ENCODE measurements around the gene EIF2S1.
"Not testable (repeated sequence)": the region's sequence is repeated elsewhere in the genome, so short reads cannot be mapped to it uniquely, and the experiment has no call there.

EIF2S1 gene

DNA sequence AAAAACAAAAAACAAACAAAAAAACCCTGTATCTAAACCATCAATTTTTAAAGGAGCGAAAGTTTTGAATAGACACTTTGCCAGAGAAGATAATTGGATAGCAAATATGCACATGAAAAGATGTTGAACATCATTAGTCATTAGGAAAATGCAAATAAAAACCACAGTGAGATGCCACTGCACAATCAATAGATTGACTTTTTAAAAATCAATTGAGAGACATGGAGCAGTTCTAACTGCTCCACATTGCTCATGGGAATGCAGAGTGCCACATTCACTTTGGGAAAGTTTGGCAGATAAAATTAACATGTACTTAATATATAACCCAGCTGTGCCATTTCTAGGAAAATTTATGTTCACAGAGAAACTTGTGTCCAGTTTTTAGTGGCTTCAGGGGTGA, 12.7 kb downstream of the EIF2S1 start:
- no peak for DNase-seq

DNA sequence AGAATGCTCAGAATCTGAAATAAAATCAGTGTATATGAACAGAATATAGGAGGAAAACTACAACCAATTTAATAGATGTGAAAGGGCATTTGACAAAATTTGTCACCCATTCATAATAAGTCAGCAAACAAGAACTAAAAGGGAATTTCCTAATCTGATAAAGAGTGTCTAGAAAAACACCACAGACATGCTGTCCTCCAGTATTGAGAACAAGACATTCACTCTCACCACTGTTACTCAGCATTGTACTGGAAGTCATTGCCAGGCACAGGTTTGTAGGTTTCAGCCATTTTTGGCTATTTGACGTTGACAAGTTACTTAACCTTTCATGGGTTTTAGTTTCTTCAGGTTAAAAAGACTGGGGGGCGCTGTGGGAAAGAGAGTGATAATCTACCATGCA, 13.2 kb downstream of the EIF2S1 start:
- no peak for DNase-seq

DNA sequence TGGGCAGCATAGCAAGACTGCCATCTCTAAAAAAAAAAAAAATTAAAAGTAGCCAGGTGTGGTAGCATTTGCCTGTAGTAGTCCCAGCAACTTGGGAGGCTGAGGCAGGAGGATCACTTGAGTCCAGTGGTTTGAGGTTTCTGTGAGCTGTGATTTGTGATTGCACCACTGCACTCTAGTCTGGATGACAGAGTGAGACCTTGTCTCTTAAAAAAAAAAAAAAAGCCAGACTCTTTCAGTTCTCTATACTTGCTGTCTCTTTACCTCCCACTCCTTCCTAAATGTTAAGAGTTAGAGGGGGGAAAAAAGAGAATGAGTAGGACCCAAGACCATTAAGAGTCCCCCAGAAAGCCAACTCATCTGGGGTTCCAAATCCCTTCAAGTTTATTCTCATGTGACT, 17.8 kb downstream of the EIF2S1 start:
- no peak for DNase-seq

DNA sequence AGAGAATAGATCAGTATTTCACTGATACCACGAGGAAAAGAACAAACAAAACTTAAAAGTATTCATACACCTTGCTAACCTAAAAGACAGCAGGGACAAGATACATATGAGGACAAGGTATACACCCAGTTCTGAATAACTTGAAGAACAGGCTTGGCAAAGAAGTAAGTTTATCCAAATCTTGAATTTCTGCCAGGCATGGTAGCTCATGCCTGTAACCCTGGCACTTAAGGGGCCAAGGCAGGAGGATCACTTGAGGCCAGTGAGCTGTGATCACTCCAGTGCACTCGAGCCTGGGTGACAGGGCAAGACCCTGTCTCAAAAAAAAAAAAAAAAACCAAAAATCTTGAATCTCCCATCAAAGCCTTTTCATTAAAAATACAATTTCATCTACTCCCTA, 25.0 kb downstream of the EIF2S1 start:
- DNase-seq: no peak

DNA sequence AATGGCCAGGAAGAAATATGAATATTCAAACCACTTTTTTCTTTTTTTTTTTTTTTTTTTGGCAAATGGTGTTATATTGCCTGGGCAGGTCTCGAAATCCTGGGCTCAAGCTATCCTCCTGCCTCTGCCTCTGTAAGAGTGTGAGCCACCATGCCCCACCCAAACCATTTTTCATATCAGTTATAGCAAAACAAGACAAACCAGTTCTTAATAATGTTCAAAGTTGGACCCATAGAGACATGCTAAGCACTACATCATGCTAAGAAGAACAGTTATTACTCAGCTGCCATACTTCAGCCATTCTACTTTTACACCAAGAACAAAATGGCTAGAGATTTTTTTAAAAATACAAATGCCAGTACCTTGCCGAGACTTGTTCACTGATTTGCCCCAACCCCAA, 25.5 kb downstream of the EIF2S1 start:
- DNase-seq: no peak

DNA sequence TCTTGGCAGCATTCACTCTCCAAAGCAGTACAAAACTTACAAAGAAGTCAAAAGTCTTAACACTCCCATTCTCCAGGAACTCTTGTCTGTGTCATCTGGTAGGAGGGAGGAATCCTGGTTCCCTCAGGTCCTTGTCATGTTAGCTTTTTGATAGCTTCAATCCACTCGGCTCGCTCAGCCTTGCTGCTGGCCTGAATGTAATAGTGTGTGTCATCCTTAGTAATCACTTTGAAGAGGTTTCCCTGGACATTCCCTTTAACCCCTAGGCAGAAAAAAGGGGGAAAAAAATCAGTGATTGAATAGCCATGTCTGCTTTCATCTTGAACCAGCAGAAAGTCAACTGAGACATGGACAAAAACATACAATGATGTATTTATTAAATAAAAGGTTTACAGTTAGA, 27.1 kb downstream of the EIF2S1 start:
- DNase-seq: no peak

DNA sequence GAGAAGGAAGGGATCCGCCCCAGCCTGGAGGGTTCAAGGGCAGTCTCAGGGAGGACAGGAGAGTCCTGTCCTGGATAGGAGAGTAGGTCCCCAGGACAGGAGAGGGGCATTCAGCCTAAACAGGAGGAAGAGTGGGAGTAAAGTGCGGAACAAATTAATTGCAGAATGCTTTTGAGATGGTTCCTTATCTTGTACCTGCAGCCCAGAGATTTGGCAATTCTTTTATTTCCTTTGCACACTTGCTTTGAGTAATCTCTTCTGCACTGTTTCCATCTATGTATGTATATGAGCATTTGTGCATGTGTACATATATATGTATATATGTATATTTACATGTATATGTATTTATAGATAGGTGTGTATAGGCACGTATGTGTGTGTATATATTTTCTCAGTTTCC, 29.1 kb downstream of the EIF2S1 start:
- no peak for DNase-seq

DNA sequence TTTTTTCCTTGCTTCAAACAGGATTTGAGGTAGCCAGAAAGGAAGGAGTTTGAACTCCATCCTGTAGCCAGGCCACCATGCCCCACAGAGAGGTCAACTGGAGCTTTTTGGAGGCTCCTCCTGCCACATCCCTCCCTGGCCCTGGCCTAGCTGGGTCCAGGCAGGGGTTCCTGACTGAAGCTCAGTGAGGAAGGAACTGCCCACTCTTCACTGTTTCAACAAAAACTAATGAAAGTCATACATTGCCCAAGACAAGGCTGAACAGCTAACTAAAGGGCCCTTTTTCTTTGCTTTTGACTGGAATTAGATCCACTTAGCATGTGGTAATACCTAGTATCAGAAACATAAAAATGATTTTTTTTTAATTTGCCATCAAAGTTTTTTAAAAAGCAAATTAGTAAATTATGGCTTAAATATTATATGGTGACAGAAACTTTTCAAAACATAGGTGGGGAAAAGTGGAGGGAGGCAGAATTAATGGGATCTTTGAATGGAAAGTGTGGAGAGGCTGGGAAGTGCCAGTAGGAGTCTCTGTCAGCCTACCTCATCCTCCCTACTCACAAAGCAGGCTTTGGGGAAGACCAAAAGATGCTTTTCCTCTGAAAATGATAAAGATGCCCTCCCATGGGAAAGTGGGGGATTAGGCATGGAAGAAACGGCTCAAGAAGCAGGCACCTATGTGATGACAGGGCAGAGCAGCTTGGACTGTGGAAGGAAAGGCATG, 29.8 kb downstream of the EIF2S1 start:
- no peak for DNase-seq

DNA sequence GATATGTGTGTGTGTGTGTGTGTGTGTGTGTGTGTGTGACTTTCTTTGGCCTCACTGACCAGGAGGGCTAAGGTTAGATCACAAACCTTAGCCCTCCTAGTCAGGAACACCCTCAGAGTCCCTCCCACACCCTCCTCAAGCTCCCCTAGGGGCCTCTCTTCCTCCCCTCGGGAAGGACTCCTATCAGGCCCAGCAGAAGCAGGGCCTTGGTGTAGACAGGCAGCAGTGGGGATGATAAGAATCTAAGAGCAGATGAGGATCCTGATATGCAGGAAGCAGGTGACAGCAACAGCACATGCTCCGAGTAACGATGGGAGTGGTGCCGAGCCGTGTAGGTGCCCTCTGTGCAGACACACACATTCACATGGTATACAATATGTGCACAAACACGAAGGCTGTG, 31.1 kb downstream of the EIF2S1 start:
- no peak for DNase-seq

DNA sequence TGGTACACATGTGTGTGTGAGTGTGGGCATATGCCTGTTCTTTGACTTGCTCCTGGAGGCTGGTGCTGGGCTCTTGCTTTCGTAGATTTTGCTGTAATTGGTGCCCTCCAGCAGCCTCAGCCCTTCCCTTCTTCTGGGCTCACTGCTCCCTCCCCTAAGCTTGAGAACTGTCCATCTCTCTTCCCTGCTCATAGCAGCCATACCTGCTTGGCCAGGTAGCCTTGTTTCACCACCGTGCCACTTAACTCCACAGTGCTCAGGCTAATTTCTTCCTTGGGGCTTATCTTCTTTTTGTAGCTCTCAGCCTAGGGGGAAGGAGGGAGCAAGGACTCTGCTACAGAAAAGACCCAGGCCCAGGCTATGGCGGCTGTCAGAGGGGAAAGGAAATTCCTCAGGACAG, 32.0 kb downstream of the EIF2S1 start:
- DNase-seq: no peak

DNA sequence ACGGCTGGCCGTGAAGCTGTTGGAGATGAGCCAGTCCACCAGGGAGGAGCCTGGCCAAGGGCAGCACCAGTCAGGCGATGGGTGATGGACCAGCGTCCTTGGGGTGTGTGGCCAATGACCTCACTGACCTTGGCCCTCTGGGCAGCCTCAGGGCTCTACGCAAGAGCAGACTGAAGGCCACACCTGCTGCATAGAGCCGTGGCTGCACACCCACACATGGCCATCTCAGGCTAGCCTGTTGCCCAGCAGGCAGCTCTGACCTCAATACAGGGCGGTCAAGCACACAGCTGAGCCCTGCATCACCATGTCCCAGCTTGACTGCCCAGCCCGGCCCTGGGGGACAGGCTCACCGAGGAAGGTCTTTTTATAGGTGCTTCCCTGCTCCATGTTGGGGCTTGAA, 32.7 kb downstream of the EIF2S1 start:
- no peak for DNase-seq

DNA sequence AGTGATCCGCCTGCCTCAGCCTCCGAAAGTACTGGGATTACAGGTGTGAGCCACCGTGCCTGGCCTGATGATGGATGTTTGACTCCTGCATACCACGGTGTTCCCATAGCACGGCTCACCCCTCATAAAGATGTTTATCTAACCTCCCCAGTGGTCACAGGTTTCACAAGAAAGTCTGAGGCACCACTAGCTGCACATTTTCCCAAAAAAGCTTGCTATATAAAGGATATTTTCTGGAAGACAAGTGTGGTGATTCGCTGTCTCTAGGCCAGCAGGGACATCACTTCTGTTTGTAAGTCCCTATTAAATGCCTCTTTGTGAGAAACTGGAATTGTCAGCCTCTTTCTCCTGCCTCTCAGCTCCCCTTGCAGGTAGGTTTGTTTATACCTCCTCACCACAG, 33.6 kb downstream of the EIF2S1 start:
- DNase-seq: no peak

DNA sequence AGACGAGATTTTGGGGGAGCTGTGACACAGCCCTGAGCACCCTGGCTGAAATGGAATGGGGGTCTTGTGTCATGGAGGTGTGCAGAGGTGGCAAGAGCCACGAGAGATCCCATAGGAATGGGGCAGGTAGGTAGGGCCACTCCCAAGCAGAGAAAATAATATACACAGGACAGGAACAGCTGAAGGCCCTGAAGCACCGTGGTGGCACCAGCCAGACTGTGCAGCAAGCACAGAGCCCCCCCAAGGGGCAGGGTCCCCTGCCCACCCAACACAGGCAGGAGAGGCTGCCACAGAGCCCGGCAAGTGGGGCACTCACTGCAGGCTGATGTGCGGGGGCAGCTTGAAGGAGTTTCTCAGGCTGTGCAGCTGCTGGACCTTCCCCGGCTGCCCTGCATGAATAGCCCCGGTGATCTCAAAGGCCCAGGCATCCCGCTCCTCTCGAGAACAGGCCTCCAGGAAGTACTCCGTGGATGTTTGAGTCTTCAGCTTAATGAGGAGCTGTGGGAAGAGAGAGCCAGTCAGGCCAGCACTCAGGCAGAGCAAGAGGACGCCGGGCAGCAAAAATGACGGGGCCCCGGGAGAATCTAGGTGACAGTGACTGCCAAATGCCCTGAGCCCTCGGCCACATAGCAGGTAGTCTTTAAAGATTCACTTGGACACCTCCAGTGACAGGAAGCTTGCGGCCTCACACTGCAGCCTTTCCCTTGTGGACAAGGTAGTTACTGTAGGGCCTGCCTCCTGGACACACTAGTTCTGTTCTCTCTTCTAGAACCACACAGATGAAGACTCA, 35.2 kb downstream of the EIF2S1 start:
- no peak for DNase-seq

DNA sequence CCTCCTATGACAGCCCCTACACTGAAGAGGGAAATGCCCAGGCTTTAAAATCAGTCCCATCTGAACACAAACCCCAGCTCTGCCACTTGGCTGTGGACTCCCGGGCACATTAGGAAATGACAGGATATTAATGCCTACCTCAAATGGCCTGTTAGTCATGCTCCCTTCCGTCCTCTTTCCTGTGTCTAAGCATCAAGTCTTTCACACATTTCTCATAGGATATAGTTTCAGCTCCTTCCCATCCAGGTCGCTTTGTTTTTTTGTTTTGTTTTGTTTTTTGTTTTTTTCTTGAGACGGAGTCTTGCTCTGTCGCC, 35.7 kb downstream of the EIF2S1 start:
- no peak for DNase-seq

DNA sequence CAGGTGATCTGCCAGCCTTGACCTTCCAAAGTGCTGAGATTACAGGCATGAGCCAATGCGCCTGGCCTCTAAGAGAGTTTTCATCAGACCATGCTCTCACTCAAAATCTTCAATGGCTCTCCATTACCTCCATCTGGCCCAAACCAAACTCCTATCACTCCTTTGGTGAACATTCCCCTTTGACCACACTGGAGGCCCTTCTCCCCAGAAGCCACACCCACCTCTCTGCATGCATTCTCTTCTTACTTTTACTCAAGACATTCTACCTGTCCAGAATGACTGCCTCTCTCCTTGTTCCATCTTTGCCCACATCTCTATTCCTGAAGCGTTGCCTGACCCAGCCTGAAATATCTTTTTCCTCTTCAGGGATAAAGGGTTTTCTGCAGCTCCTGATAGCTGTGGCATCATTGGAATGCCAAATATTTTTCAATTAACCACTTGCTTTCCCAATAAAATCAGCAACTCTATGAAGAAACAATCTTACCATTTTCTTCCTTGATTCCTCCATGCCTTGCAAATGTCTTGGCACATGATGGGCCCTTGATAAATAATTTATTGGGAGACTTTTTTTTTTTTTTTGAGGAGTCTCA, 36.3 kb downstream of the EIF2S1 start:
- no peak for DNase-seq

DNA sequence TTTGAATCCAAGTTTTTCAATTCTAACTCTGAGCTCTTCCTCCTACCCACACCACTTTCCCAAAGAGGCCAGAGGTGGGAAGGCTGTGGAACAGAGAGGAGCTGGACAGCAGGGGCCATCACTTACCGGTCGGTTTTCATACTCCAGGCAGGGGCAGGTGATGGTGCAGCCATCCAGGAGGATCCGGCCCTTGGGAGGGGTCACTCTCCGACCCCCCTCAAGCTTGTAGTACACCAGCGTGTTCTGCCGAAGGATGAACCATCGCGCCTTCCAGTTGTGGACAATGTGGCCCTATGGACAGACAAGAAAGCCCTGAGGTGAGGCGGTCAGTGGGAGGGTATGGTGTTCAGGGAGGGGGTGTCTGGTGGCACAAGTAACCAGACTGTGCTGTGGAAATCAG, 37.4 kb downstream of the EIF2S1 start:
- DNase-seq: no peak

DNA sequence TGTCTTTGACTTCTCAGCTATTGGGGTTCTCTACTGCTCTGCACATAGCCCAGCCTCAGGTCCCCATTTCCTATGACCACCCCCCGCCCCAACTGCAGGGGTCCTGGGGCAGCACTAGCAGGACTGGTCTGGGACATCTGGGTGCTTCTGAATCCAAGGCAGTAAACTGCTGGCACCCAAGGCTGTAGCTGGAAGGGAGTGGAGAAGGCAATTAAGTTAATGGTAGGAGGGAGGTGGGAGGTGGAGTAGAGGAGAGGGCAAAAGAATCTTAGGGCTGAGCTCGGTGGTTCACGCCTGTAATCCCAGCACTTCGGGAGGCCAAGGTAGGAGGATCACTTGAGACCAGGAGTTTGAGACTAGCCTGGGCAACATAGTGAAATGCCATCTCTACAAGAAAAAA, 40.3 kb downstream of the EIF2S1 start:
- DNase-seq: no peak

DNA sequence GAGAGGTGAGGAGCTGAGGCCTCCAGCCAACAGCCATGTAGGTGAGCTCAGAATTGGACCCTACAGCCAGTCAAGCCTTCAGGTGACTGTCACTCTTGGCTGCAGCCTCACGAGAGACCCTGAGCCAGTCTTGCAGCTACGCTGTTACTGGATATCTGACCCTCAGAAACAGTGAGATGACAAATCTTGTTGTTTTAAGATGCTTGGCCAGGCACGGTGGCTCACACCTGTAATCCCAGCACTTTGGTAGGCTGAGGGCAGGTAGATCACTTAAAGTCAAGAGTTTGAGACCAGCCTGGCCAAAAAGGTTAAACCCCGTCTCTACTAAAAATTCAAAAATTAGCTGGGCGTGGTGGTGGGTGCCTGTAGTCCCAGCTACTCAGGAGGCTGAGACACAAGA, 45.6 kb downstream of the EIF2S1 start:
- no peak for DNase-seq

DNA sequence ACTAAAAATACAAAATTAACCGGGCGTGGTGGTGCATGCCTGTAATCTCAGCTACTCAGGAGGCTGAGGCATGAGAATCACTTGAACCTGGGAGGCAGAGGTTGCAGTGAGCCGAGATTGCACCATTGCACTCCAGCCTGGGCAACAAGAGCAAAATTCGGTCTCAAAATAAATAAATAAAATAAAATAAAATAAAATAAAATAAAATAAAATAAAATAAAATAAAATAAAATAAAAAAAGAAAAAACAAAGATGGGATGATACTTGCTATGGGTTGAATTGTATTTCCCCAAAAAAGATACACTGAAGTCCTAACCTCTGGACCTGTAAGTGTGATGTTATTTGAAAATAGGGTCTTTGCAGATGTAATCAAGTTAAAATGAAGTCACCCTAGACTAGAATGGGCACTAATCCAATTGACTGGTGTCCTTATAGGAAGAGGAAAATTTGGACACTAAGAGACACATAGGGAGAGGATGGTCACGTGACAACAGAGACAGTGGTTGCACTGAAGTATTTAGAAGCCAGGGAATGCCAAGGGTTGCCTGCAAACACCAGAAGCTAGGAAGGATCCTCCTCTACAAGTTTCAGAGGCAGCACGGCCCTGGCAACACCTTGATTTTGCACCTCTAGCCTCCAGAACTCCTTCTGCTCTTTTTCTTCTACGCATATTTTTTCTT, 48.1 kb downstream of the EIF2S1 start:
- DNase-seq: not testable (repeated sequence)

DNA sequence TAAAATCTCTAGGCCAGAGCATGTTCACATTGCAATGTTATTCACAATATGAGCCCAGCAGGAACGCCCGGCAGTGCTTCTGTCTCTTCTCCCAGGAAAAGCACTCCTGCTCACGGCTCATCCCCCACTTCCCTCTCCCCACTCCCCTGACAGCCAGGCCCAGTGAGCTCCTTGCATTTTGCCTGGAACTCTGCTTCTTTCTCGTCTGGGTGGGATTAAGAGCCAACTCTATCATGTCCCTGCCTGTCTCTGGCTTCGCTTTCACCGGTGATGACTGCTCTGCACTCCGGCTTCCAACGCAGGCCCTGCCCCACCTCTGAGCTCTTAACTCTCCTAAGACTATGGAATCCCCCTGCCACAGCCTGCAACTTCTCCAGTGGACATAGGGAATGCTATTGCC, 49.3 kb downstream of the EIF2S1 start:
- DNase-seq: no peak

DNA sequence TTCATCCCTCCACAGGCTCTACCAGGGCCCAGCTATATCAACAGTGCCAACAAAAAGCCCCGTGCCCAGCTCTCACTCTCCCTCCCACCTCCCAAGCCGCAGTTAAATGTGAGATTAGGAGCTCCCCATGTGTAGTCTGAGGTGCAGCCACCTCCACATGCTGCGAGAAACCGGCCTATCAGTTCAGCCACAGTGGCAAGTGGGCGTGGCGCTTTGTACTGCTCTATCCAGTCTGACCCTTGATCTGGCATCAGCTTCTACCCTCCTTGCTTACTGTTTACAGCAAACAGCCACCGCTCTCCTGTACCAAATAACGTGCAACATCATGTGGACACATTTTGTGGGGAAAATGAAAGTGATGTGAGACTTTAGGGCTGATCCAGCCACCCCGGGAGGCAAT, 50.2 kb downstream of the EIF2S1 start:
- no peak for DNase-seq

DNA sequence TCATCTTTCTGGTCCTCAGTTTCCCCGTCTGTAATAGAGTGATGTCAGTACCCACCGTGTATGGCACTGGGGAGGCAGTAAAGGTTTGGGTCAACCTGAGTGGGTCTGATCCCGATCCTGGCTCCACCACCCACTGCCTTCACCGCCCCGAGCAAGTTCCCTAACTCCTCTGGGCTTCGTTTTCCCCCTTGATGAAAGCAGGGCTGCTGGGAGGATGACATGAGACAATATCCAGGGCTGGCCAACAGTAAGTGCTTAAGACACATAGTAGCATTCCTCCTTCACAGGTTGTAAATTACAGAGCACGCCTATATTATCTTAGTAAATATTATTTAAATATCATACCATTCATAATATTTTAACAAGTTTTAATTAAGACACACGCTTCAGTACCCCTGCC, 51.2 kb downstream of the EIF2S1 start:
- no peak for DNase-seq

DNA sequence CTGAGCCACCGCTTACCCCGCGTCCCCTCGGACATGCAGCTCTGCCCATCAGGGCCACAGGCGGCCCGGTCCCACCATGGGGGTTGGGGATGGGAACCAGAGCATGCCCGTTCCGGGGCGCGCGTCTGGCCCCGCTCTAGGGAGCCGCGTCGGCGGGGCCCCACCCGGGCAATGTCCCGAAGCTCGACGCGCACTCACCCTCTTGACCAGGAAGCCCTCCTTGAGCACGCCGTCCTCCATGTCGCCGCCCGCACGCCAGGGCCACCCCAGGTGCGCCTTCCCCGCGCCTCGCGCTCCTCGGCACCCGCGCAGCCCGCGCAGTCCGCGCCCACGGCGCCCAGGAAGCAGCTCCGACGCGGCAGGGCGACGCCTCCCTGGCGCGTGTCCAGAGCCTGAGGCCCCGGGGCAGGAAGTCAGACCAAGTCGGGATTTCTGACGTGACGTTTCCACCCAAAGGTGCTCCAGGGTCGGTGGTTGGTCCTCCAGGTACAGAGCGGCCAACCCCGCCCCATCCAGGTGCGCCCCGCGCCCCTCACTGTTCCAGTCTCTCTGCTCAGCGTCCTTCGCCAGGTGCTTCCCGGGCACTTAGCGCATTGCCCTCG, 51.8 kb downstream of the EIF2S1 start, which contains the start of gene PLEK2:
Gene PLEK2 (minus strand): TSS at position 346 of the 602 bp plus-strand sequence. CDS start 106 bp downstream, at position 240.
- DNase-seq: no peak
